C4-2B (cell line): ENCODE results near the gene DDX50.

Experiments used
- H3K27ac ChIP-seq: fragments of 450-650 bp; 2 replicates; pipeline ENCODE4 v1.5.1; 2017
- CTCF ChIP-seq: fragments of 450-650 bp; conservative IDR thresholded peaks from 2 replicates; pipeline ENCODE4 v1.5.1; 2017; ENCODE audit warnings: mild to moderate bottlenecking
- ZFX ChIP-seq: fragments of 450-650 bp; IDR thresholded peaks from 2 replicates; pipeline ENCODE4 v1.6.1; 2017

DDX50 gene

DNA sequence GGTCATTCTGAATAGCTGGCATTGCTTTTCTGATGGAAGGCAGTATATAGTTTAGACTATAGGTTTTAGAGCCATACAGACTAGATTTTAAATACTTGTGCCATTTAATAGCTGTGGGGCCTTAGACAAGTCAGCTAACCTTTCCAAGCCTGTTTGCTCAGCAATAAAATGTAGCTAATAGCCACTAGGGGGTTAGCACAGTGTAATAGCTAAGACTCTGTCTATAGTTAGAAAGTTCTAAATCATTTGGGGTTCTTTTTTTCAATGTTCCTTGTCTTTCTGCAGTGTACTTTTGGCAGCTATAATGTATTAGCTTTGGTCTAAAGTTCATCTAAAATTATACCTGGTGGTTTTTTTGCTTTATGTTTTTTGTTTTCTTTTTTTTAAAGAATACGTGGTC, 80.0 kb downstream of the DDX50 start:
- TF ChIP-seq ZFX (no peak), CTCF (peak; percentile 46)
- no peak overlapping the region for H3K27ac ChIP-seq

- H3K27ac ChIP-seq, result no peak overlapping the region
- no peak for TF ChIP-seq CTCF
- TF ChIP-seq ZFX, result no peak
Measured at GRCh38 chr10:68982389-68982788, 81.3 kb downstream of the DDX50 start.

DNA sequence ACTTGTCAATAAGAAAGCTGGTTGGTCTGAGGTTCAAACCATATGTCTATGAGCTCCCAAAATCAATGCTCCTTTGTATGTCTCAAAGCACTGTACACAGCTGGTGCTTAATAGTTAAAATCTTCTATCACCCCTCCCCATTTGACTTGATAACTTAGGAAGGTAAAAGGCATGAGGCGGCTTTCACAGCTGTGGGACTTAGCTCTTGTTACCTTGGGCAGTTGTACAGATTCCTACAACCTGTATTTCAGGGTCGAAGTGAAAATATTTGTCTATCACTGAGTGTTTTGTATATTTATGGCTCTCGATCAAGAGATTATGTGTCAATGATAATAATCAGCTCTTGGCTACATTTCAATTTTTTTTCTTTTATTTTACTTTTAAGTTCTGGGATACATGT, 86.5 kb downstream of the DDX50 start:
- peak overlapping the region; percentile 80 for H3K27ac ChIP-seq
- TF ChIP-seq CTCF (no peak), ZFX (no peak)

- TF ChIP-seq CTCF (peak; percentile 70), ZFX (peak; percentile 94)
Measured at GRCh38 chr10:68988530-68989316, 87.6 kb downstream of the DDX50 start, which contains the start of gene KIFBP. Gene KIFBP (plus strand): TSS chr10:68988803. CDS start chr10:68988833, 30 bp downstream.

DNA sequence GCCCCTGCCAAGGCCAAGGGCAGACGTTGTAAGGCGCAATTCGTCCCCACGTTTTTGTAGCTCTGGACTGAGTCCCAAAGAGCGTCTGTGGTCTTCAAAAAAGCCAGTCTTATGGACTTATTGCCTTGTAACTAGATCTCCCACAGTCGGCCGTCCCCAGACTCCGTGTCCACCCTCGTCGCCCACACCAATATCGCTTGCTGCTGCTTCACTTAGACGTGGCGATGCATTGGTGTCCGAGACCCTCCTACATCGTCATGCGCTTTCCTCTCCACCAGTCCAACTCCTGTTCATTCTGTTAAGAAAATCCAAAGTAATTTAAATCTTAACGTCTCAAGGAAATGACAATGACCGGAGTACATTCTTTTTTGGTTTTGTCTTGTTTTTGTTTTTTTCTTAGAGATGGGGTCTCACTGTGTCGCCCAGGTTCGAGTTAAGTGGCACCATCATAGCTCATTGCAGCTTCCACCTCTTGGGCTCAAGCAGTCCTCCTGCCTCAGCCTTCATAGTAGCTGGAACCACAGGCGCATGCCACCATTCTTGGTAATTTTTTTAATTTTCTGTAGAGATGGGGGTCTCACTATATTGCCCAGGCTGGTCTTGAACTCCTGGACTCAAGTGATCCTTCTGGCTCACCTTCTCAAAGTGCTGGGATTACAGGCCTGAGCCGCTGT, 88.3 kb downstream of the DDX50 start:
- TF ChIP-seq CTCF (no peak), ZFX (no peak)
- peak overlapping the region; percentile 80 for H3K27ac ChIP-seq

More at GRCh38 chr10:68988530-68989316, 87.6 kb downstream of the DDX50 start, which contains the start of gene KIFBP:
- peak within 1 kb of the TSS; percentile 80 for H3K27ac ChIP-seq

DNA sequence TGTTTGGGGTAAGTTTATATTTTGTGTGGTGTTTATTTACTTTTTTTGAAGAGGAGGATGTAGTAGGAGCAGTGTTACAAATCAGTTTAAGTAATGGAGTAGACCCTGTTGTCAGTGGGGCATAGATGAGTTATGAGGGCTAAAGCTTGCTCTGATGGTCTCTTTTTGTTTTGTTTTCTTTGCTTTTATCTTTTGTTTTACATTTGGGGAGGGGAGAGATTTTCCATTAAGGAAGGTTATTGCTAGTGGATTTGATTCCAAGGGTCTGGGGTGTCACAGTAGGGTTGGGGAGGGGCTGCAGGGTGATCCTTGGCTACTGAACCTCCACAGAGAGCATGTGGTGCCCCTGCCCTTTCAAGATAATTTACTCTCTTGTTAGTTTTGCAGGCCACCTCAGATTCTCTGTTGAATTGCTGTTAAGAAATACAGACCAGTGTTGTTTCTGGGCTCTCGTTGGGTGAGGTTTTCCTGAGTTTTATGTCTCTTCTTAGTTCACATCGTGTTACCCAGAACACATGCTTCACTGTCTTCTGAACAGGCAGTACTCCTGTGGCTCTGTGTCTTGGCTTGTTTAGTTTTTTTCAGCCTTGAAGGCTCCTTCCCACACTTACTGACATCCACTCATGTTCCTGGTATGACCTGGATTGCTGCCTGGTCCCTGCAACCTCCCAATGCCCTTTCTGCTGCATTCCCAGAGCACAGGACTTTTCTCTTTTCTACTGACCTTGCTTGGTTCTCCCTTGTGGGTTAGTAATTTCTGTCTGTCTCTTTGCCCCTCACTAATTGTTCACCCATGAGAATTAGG, 91.7 kb downstream of the DDX50 start:
- TF ChIP-seq ZFX (no peak), CTCF (no peak)
- H3K27ac ChIP-seq, result no peak overlapping the region
